Stomach (tissue), 9 donors: Measurements from ENCODE around the gene TRIM46. TPM values are rescaled to one million over a fixed set of nuclear protein-coding genes. Genes with fewer than 3 reads are reported as not detected.
"Not testable (repeated sequence)": the region's sequence is repeated elsewhere in the genome, so short reads cannot be mapped to it uniquely, and the experiment has no call there.

Experiments used
- DNase-seq, 2 donors: peaks; one replicate each; pipeline versions ENCODE4 v3.0.0 to v3.0.0-alpha.2; 2013 to 2019
- H3K27ac ChIP-seq, 5 donors: fragments of 200-600 bp in 4 of 5; sonication (generic) in 4 of 5; one replicate each; pipeline ENCODE4 v1.5.1; 2013 to 2019; ENCODE audit warnings: mild to moderate bottlenecking in 1 of 5, moderate library complexity in 1 of 5
- H3K27me3 ChIP-seq, 3 donors: fragments of 200-600 bp; sonication (generic); one replicate each; pipeline ENCODE4 v1.5.1; 2017 to 2019; ENCODE audit warnings: mixed run types in 1 of 3
- H3K36me3 ChIP-seq, 4 donors: fragments of 200-600 bp; sonication (generic); 1 replicate in 3 of 4; 2 replicates in 1 of 4; pipeline ENCODE4 v1.5.1; 2016 to 2019
- H3K4me1 ChIP-seq, 4 donors: fragments of 200-600 bp; sonication (generic); one replicate each; pipeline ENCODE4 v1.5.1; 2016 to 2019
- H3K4me3 ChIP-seq, 4 donors: fragments of 200-600 bp; sonication (generic) in 3 of 4; one replicate each; pipeline ENCODE4 v1.5.1; 2016 to 2019; ENCODE audit warnings: mild to moderate bottlenecking in 1 of 4
- H3K9me3 ChIP-seq, 4 donors: fragments of 200-600 bp; sonication (generic); one replicate each; pipeline ENCODE4 v1.5.1; 2016 to 2019
- EP300 ChIP-seq: sonication (generic); formaldehyde crosslinking; IDR thresholded peaks from one replicate; pipeline ENCODE4 v1.6.1; 2017; ENCODE audit warnings: antibody characterized with exemption
- POLR2A ChIP-seq, 4 donors: fragments of 450-650 bp; IDR thresholded peaks; one replicate each; pipeline ENCODE4 v1.6.1; 2016; ENCODE audit warnings: antibody characterized with exemption in 4 of 4, control low read depth in 2 of 4, mild to moderate bottlenecking in 1 of 4, moderate library complexity in 1 of 4
- POLR2AphosphoS5 ChIP-seq, 3 donors: sonication (generic); formaldehyde crosslinking; IDR thresholded peaks; one replicate each; pipeline ENCODE4 v1.6.1; 2016; ENCODE audit warnings: antibody characterized with exemption in 3 of 3
- WGBS, 5 donors: extraction: QIAGEN DNeasy Blood & Tissue Kit in 3 of 5; methylation state at CpG; one replicate each; pipeline versions ENCODE4 v1.1.5 to v1.1.7; 2013 to 2018; 5-methylcytosine and 5-hydroxymethylcytosine counted together
- intact Hi-C: fragments of 100-400 bp; cut with DNase I; formaldehyde crosslinking; loops from one replicate; pipeline ENCODE4 v1.15.1; 2023; ENCODE audit warnings: low total_unique reads
- polyA plus RNA-seq, 3 donors: library from polyadenylated mRNA; stranded (reverse); fragments of 200-250 nt; gene quantifications; one replicate each; pipeline ENCODE4 v1.2.3, GENCODE V29; 2013
- total RNA-seq, 5 donors: library from RNA; depleted of rRNA; stranded (reverse); fragments of >200 nt; gene quantifications; one replicate each; pipeline versions ENCODE4 v1.1.0 to v1.2.3, GENCODE V29; 2014 to 2016
- TF ChIP-seq, protein P1 (sequence below), 7 experiments: fragments of 450-650 bp in 4 of 7; fragments of 200-600 bp in 3 of 7; sonication (generic) in 3 of 7; IDR thresholded peaks; one replicate each; pipeline ENCODE4 v1.5.1; 2016 to 2019; ENCODE audit warnings: antibody characterized with exemption in 7 of 7, control low read depth in 2 of 7, mild to moderate bottlenecking in 1 of 7
- donor health status: healthy with polysubstance abuse.
- donor health status: Bipolar disorder and iron deficiency.
- donor health status: healthy.

The TRIM46 gene
- total and polyA plus RNA-seq, 8 donors: 0.58 to 16.9 (median 0.71) TPM; not detected in 2

DNA sequence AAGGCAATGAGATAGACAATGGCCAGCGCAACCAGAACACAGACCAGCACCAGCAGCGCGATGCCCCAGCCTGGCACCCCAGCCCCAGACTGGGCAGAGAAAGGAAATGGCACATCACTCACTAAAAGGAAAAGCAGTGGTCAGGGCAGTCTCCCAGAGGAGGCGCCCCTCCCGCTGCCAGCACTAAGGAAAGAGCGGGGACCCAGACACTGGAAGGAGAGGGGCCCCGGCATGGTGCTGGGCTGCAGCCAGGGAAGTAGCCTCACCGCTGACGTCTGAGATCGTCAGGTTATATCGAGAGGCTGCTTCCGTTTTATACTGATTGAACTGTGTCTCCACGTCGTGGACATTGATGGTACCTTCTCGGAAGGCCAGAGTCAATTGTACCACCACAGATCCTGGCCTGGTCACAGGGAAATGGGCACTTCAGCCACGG lies 13.8 kb downstream of the TRIM46 start:
- intact Hi-C loops: no loop called here
- Histone ChIP-seq H3K4me3 (peak overlapping the region; percentile 24 to 50 (median 34)), H3K27ac (peak overlapping the region; percentile 72 to 90 (median 79)), H3K4me1 (peaks cover 29 to 51% (median 34%) of the 10 kb centered on the region in 4 donors), H3K36me3 (no peaks in the 10 kb centered on the region), H3K27me3 (no peaks in the 10 kb centered on the region), H3K9me3 (no peaks in the 10 kb centered on the region)
- WGBS, 5 donors: 38 to 58% (median 48%) methylated on average over 15 to 16 of the region's 16 CpGs
- TF ChIP-seq POLR2AphosphoS5 (IDR thresholded peaks at IDR 0.05) (peak in 2 of 3 donors; percentile 23 to 30), EP300 (no peak)
- DNase-seq: no peak

DNA sequence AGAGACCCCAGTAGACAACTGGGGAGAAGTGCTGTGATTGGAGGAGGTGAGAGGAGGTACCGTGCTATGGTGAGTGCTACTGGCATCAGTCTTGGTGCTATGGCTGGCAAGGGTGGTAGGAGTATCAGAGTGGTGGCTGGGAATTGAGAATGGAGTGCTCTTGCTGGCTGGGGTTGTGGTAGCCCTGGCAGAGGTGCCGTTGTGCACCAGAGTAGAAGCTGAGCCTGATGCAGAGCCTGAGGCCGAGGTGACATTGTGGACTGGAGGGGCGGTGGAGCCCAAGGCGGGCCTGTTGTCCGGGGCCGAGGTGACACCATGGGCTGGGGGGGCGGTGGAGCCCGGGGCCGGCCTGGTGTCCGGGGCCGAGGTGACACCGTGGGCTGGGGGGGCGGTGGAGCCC lies 14.6 kb downstream of the TRIM46 start:
- Histone ChIP-seq H3K4me3 (peak overlapping the region; percentile 24 to 50 (median 34)), H3K4me1 (peaks cover 30 to 59% (median 41%) of the 10 kb centered on the region in 4 donors), H3K36me3 (no peaks in the 10 kb centered on the region), H3K27me3 (no peaks in the 10 kb centered on the region), H3K9me3 (no peaks in the 10 kb centered on the region), H3K27ac (peak overlapping the region; percentile 72 to 90 (median 79))
- TF ChIP-seq POLR2A (IDR thresholded peaks at IDR 0.05) (no peak), POLR2AphosphoS5 (IDR thresholded peaks at IDR 0.05) (no peak), EP300 (no peak)
- TF ChIP-seq, protein P1, sequence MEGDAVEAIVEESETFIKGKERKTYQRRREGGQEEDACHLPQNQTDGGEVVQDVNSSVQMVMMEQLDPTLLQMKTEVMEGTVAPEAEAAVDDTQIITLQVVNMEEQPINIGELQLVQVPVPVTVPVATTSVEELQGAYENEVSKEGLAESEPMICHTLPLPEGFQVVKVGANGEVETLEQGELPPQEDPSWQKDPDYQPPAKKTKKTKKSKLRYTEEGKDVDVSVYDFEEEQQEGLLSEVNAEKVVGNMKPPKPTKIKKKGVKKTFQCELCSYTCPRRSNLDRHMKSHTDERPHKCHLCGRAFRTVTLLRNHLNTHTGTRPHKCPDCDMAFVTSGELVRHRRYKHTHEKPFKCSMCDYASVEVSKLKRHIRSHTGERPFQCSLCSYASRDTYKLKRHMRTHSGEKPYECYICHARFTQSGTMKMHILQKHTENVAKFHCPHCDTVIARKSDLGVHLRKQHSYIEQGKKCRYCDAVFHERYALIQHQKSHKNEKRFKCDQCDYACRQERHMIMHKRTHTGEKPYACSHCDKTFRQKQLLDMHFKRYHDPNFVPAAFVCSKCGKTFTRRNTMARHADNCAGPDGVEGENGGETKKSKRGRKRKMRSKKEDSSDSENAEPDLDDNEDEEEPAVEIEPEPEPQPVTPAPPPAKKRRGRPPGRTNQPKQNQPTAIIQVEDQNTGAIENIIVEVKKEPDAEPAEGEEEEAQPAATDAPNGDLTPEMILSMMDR (IDR thresholded peaks at IDR 0.05): no peak
- no peak for DNase-seq
- WGBS, 5 donors: 23 to 73% (median 45%) methylated on average over 3 to 14 of the region's 14 CpGs
- intact Hi-C loops: no loop called here

DNA sequence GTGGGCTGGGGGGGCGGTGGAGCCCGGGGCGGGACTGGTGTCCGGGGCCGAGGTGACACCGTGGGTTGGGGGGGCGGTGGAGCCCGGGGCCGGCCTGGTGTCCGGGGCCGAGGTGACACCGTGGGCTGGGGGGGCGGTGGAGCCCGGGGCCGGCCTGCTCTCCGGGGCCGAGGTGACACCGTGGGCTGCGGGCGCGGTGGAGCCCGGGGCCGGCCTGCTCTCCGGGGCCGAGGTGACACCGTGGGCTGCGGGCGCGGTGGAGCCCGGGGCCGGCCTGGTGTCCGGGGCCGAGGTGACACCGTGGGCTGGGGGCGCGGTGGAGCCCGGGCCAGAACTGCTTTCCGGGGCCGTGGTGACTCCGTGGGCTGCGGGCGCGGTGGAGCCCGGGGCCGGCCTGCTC lies 16.3 kb downstream of the TRIM46 start:
- Histone ChIP-seq H3K4me1 (peaks cover 40 to 61% (median 46%) of the 10 kb centered on the region in 4 donors), H3K4me3 (peak overlapping the region; percentile 27 to 52 (median 45)), H3K27ac (peak overlapping the region; percentile 67 to 81 (median 79))
- H3K27me3 ChIP-seq, DNase-seq, intact Hi-C loops, H3K36me3 ChIP-seq, H3K9me3 ChIP-seq: not testable (repeated sequence)
- WGBS, 5 donors: 35 to 74% (median 57%) methylated on average over 20 to 27 of the region's 45 CpGs; no CpG with 5 or more reads in 1 of the 5 donors

GRCh38 chr1:155191904-155192303 lies 18.3 kb downstream of the TRIM46 start:
- Histone ChIP-seq H3K9me3 (no peaks in the 10 kb centered on the region), H3K27ac (peak overlapping the region; percentile 88 to 98 (median 95)), H3K4me3 (peak overlapping the region; percentile 60 to 67 (median 64)), H3K36me3 (peaks cover 0 to 4% (median 3%) of the 10 kb centered on the region in 4 donors), H3K4me1 (peaks cover 32 to 61% (median 40%) of the 10 kb centered on the region in 4 donors), H3K27me3 (no peaks in the 10 kb centered on the region)
- WGBS, 5 donors: 33 to 59% (median 44%) methylated on average over 4 to 17 of the region's 17 CpGs
- peak in 1 of 2 donors; percentile 50 for DNase-seq
- intact Hi-C loops: no loop called here
- TF ChIP-seq POLR2AphosphoS5 (IDR thresholded peaks at IDR 0.05) (peak in 1 of 3 donors; percentile 16), EP300 (no peak), POLR2A (IDR thresholded peaks at IDR 0.05) (no peak)
- TF ChIP-seq, protein P1 (IDR thresholded peaks at IDR 0.05): no peak

DNA sequence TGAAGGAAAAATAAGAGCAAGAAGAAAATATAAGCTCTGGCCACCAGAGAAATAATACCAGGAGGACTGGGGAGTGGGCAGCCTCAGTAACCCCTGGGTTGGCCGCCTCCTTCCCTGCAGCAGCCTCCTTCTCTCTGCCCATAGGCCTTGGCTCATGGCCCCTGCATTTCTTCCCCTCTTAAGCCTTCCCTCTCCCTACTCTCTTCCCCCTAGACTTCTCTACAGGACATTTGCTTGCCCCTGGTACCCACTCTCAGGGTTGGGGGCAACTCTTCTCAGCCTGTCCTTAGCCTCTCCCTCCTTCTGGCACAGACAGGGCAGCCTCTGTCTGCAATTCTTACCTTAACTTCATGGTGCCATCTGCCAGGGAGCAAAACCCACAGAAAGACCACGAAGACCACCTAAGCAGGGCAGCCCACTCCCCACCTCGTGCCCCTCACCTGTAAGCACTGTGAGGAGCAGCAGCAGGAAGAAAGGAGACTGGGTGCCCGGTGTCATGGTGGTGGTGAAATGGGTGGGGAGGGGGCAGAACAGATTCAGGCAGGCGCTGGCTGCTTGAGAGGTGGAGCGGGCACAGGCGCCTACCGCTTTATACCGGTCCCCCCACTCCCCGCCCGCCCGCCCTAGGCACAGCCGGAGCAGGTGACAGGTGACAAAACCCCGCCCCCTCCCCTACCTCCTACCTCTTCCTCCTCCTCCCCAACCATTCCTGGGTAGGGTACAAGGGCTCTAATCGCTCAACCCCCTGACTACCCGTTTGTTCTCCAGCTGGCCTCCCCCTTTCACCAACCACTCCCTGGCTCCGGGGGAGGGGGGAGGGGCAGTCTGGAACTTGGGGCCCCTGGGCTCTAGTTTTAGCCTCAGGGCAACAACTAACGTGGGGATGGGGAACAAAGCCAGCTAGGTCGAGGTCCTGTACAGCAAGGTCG lies 19.0 kb downstream of the TRIM46 start:
- intact Hi-C loops: no loop called here
- 14 to 36% (median 26%) methylated on average over 11 to 20 of the region's 20 CpGs for WGBS, 5 donors
- TF ChIP-seq POLR2AphosphoS5 (IDR thresholded peaks at IDR 0.05): peak in 2 of 3 donors; percentile 80 to 90
- no peak for TF ChIP-seq EP300
- peak in 1 of 4 donors; percentile 67 for TF ChIP-seq POLR2A (IDR thresholded peaks at IDR 0.05)
- TF ChIP-seq, protein P1 (IDR thresholded peaks at IDR 0.05): no peak

More for the DNA sequence above, 19.0 kb downstream of the TRIM46 start:
- Histone ChIP-seq H3K9me3 (no peaks in the 10 kb centered on the region), H3K4me1 (peaks cover 27 to 57% (median 36%) of the 10 kb centered on the region in 4 donors), H3K27ac (peak overlapping the region; percentile 88 to 98 (median 95)), H3K4me3 (peak overlapping the region; percentile 60 to 67 (median 64)), H3K36me3 (peaks cover 0 to 11% (median 10%) of the 10 kb centered on the region in 4 donors), H3K27me3 (no peaks in the 10 kb centered on the region)
- DNase-seq: peak; percentile 89 to 96
